ENCODE results near the gene CTTNBP2NL.
A peak's percentile ranks its signal among the peaks of the same experiment; 100 is the strongest.
"Not testable (repeated sequence)": the region's sequence is repeated elsewhere in the genome, so short reads cannot be mapped to it uniquely, and the experiment has no call there.

The CTTNBP2NL gene

GRCh38 chr1:112465122-112465521, 69.1 kb downstream of the CTTNBP2NL start:
- DNase-seq (ENCODE audit: low read depth): no peak

- peak; percentile 73 for DNase-seq (ENCODE audit: low read depth)
Measured at GRCh38 chr1:112466078-112466660, 70.2 kb downstream of the CTTNBP2NL start.

- not testable (repeated sequence) for DNase-seq (ENCODE audit: low read depth)
Measured at GRCh38 chr1:112470324-112470723, 74.3 kb downstream of the CTTNBP2NL start.

GRCh38 chr1:112470966-112471365, 75.0 kb downstream of the CTTNBP2NL start:
- DNase-seq (ENCODE audit: low read depth): no peak

GRCh38 chr1:112472142-112472541, 76.1 kb downstream of the CTTNBP2NL start:
- DNase-seq (ENCODE audit: low read depth): no peak

GRCh38 chr1:112477550-112477949, 81.5 kb downstream of the CTTNBP2NL start:
- no peak for DNase-seq (ENCODE audit: low read depth)

GRCh38 chr1:112478314-112478713, 82.3 kb downstream of the CTTNBP2NL start:
- DNase-seq (ENCODE audit: low read depth): no peak

GRCh38 chr1:112486063-112486462, 90.0 kb downstream of the CTTNBP2NL start:
- DNase-seq (ENCODE audit: low read depth): not testable (repeated sequence)

- not testable (repeated sequence) for DNase-seq (ENCODE audit: low read depth)
Measured at GRCh38 chr1:112487686-112488085, 91.7 kb downstream of the CTTNBP2NL start.

GRCh38 chr1:112488141-112488540, 92.1 kb downstream of the CTTNBP2NL start:
- no peak for DNase-seq (ENCODE audit: low read depth)

- no peak for DNase-seq (ENCODE audit: low read depth)
Measured at GRCh38 chr1:112492076-112492475, 96.1 kb downstream of the CTTNBP2NL start.

GRCh38 chr1:112493351-112493750, 97.3 kb downstream of the CTTNBP2NL start:
- no peak for DNase-seq (ENCODE audit: low read depth)

- no peak for DNase-seq (ENCODE audit: low read depth)
Measured at GRCh38 chr1:112496290-112496689, 100.3 kb downstream of the CTTNBP2NL start.

GRCh38 chr1:112501810-112502641, 106.0 kb downstream of the CTTNBP2NL start:
- peak; percentile 24 for DNase-seq (ENCODE audit: low read depth)

- no peak for DNase-seq (ENCODE audit: low read depth)
Measured at GRCh38 chr1:112502826-112503225, 106.8 kb downstream of the CTTNBP2NL start.

GRCh38 chr1:112504001-112504660, 108.1 kb downstream of the CTTNBP2NL start:
- no peak for DNase-seq (ENCODE audit: low read depth)

- DNase-seq (ENCODE audit: low read depth): no peak
Measured at GRCh38 chr1:112504661-112505399, 108.8 kb downstream of the CTTNBP2NL start.

- no peak for DNase-seq (ENCODE audit: low read depth)
Measured at GRCh38 chr1:112505400-112505785, 109.4 kb downstream of the CTTNBP2NL start.

- DNase-seq (ENCODE audit: low read depth): no peak
Measured at GRCh38 chr1:112505878-112506277, 109.9 kb downstream of the CTTNBP2NL start.

GRCh38 chr1:112506306-112506705, 110.3 kb downstream of the CTTNBP2NL start:
- no peak for DNase-seq (ENCODE audit: low read depth)

GRCh38 chr1:112506731-112507130, 110.7 kb downstream of the CTTNBP2NL start:
- no peak for DNase-seq (ENCODE audit: low read depth)

- no peak for DNase-seq (ENCODE audit: low read depth)
Measured at GRCh38 chr1:112507336-112507735, 111.3 kb downstream of the CTTNBP2NL start.

All from activated T-helper 1 cell treated with Interleukin-2 at 50 U/mL for 16 hours (primary cell).